ENCODE data around the gene ZNF526. TPM values are rescaled to one million over a fixed set of nuclear protein-coding genes. Genes with fewer than 3 reads are reported as not detected.

ZNF526 gene
- polyA plus RNA-seq, 3 donors = 7.6 to 9.2 (median 9.0) TPM

DNA sequence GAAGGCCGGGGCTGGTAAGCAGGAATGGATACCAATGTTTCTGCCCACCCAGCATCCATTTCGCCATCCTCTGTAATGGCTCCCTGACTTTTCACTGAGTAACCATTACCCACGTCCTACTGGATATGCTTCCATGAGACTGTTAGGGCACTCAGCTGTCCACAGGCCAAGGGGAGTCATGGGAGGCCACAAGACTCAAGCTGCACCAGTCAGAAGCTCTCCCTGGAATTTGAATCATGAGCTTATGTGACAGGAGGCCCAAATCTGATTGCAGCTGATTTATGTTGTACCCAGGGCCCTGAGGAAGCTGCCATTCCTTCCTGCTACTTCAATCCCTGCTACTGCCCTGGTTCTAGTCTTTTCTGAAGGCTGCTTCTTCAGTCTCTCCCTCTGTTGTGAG lies 31.0 kb upstream of the ZNF526 start:
- no peak for DNase-seq (ENCODE audit: extremely low read depth in 1 of 11, low read depth in 9 of 11, low spot score in 4 of 11)

DNA sequence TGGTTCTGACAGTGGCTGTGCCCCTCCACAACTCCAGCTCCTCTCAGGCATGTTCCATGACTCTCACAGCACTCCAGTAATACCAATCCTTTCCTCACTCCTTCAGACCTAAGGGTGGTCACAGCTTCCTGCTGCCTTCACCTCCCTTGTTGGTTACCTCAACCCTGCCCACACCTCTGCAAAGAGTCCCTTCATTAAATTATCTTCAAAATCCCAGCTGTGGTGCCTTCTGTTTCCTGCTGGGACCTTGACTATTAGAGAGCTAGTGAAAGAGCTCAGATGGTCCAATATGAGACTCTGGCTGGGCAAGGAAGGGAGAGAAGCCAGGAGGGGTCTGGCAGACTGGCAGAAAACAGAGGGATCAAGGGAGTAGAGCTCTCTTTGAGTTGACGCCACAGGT lies 28.8 kb upstream of the ZNF526 start:
- DNase-seq (ENCODE audit: extremely low read depth in 1 of 11, low read depth in 9 of 11, low spot score in 4 of 11) = no peak

DNA sequence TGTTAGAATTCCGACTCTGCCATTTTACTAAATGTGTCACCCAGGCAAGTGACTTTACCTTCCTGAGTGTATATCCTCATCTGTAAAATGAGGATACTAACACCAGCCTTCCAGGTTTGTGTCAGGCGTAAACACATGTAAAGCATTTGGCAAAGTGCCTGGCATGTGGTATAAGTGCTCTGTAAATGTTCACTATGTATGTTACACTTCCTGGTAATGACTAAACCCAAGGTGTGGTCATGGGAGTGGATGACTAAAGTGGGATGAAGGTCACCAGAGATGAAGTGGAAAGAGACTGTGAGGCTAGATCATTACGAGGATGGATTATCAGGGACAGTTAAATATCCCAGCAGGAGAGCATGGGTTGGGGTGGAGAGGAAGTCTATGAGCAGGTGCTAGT lies 28.3 kb upstream of the ZNF526 start:
- no peak for DNase-seq (ENCODE audit: extremely low read depth in 1 of 11, low read depth in 9 of 11, low spot score in 4 of 11)

DNA sequence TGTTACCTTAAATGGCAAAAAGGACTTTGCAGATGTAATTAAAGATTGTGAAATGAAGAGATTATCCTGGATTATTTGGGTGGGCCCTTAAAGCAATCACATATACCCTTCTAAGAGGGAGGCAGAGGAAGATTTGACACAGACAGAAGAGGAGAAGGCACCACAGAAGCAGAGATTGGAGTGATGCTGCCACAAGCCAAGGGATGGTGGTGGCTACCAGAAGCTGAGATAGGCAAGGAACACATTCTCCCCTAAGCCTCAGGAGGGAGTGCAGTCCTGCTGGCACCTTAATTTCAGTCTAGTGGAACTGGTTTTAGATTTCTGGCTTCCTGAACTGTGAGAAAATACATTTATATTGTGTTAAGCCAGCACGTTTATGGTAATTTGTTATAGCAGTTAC lies 26.8 kb upstream of the ZNF526 start:
- DNase-seq (ENCODE audit: extremely low read depth in 1 of 11, low read depth in 9 of 11, low spot score in 4 of 11) = no peak

DNA sequence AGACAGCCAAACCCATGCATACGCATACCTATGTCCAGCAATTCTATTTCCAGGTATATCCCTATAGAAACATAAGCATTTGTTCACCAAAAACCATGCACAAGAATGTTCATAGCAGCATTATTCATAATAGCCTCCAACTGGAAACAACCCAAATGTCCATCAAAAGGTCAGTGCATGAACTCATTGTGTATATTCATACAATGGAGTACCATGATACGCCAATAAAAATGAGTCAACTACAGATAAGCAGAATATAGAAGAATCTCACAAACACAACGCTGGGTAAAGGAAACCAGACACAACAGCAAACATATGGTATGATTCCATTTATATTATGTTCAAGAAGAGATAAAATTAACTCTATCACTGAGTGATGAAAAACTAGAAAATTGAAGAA lies 26.4 kb upstream of the ZNF526 start:
- DNase-seq (ENCODE audit: extremely low read depth in 1 of 11, low read depth in 9 of 11, low spot score in 4 of 11) = no peak

DNA sequence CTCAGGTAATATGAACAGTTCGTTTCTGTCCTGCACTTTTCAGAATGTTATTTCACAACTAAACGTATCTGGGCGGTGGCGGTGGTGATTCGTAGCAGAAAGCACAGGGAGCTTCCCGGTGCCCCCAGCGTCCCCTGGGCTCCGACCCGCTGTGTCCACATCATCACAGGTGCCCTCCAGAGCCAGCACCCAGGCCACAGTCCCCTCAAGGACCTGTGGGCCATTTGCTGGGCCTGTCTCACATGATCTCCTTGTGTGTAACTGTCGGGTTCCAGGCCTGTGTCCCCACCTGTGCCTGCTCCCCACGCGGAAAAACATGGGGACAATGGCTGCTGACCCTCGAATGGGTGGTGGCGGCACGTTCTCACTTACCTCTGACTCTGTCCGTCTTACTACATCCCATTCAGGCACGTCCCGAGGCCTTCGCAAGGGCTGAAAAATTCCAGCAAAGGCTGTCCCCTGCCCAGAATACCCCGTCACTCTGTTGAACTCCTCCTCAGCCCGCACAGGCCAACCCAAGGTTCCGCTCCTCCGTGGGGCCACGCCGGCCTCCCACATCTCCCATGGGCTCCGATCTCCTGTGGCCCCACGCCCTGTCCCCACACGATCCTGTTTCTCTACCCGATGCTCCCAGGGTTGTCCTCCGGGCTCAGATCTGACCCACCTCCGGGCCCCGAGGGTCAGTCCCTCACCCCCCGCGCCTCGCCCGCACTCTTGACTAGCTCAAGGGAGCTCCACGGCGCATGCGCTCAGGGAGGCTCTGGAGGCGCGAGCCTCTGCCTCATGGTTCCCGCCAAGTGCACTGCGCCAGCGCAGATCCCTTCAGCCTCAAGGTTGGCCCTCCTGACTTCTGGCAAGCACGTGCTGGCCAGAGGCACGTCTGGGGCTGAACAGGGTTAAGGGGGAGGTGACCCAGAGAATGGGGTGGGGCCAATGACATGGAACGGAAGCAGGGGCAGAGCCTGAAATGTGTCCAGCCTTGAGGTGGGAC lies 23.8 kb upstream of the ZNF526 start:
- no peak for DNase-seq (ENCODE audit: extremely low read depth in 1 of 11, low read depth in 9 of 11, low spot score in 4 of 11)

DNA sequence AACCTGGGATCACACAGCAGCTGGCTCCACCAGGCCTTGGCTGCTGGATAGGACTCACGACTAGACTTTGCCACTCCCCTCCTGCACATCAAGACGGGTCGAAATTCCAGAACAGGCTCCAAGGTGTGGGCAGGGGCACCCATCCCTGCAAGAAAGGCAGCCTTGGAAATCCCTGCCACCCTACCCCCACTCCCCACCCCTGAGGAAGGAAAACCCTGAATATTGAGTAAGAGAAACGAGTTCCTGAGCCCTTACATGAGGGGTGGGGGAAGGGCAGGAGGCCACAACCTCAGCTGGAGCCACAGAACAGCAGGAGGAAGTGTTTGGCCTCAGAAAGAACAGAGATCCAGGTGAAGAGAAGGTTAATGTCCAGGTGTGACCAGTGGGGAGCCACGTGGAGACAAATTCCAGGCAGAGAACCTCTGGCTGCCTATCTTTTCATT lies 22.7 kb upstream of the ZNF526 start:
- no peak for DNase-seq (ENCODE audit: extremely low read depth in 1 of 11, low read depth in 9 of 11, low spot score in 4 of 11)

DNA sequence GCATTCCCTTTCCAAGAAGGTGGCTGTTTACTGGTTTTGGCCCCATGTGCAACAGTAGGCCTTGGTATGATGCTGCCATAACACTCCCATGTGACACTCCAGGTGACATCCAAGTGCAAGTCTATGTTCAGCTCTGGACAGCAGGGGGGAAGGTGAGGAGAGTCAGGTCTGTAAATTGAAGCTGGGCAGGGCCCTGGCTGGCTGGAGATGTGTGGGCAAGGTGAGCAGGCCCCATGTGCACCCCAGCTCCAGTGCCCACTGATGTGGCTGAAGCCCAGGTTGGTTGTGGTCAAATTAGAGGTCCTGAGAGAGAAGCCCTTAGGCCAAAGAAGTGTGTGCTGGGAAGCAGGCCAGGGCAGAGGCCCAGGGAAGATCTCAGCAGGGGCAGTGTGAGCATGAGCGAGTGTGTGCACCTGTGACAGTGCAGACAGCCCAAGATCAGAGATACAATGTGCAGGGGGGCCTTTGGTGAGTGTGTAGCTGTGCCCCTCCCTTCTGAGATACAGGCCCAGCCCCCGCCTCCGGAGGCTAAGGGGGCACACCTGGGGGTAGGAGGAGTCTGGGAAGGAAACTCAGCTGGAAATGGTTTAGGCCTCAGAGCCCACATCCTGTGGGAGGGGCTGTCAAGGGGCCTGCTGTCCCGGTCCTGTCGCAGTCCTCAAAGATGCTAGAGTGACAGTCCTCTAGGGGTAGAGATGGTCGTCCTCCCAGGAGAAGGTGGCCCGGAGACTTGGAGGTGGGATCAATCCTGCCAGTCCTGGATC lies 21.3 kb upstream of the ZNF526 start:
- DNase-seq (ENCODE audit: extremely low read depth in 1 of 11, low read depth in 9 of 11, low spot score in 4 of 11) = no peak

DNA sequence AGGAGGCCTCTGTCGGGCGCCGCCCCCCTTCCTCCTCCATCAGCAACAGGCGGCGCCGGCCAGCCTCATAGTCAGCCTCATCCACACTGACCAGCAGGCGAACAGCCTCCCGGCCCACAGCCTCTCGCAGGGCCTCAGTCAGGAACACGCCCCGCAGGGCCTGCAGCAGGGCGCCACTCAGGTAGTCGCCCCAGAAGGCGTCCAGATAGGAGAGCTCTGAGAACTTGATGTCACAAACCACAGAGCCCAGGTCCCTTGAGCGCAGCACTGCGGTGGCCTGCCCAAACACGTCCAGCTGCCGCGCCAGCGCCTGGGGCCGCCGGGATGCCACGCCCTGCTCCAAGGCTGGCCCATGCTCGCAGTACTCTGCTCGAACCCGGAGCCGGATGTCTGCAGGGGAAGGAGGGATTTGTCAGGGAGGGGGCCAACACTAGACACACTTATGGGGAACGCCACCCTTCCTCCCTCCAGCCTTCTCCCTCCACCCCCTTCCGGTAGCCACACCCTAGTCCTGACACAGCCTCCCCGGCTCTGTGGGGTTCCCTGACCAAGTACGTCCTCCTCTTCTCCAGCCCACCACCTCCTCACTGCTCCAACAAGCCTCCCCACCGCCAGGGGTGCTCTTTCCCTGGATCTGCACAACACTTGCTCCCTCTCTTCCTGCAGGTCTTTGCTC lies 20.5 kb upstream of the ZNF526 start:
- no peak for DNase-seq (ENCODE audit: extremely low read depth in 1 of 11, low read depth in 9 of 11, low spot score in 4 of 11)

DNA sequence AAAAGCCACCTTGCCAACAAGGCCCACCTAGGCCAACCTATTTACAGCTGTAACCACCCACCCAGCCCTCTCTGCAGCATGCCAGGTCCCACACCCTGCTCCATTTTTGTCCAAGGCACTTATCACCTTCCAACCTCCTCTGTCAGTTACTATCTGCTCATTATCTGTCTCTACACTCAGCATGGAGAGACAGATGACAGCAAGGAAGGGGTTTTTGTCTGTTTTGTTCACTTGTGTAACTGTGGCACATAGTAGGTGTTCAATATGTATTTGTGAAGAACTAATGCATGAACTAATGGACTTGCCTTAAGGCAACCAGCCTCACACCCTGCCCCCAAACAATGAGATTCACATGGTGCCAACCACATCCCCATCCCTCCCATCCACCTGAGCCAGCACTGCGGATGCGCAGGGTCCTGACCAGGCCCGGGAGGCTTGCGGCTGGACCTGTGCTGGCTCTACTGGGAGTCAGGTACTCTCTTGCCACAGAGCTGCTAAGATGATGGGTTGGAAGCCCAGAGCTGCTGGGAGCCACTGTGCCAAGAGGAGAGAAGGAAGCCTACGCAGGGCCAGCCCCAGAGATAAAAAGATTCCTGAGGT lies 19.9 kb upstream of the ZNF526 start:
- no peak for DNase-seq (ENCODE audit: extremely low read depth in 1 of 11, low read depth in 9 of 11, low spot score in 4 of 11)

DNA sequence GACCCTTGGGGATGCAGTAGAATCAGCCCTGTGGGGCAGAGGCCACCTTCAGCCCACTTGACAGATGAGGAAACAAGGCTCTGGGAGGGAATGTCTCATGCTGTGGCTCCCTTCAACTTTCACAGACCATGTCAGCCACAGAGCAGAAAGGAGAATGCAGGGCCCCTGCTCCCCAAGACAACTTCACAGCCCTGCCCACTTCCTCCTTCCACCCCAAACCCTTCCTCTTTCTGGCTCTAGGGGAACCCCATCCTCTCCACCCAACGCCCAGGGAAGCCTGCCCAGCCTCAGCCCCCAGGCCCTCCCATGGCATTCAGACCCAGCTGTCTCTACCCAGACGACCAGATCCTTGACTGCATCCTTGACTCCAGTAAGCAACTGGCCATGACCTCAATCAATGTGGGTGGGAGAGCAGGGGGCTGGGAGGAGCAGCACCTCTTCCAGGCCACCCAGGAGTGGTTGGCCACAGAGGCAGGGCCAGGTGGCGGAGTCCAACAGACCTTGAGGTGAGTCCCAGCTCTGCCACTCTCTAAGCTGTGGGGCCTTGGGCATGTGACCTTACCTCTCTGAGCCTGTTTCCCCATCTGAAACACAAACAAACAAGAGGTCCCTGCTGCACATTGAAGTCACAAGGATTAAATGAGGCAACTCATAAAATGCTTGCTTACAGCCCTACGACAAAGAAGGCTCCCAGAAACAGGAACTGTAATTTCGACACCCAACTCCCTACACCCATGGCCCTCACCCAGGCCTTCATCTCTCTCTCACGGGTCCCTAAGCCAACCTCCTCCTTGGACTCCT lies 18.4 kb upstream of the ZNF526 start:
- no peak for DNase-seq (ENCODE audit: extremely low read depth in 1 of 11, low read depth in 9 of 11, low spot score in 4 of 11)

DNA sequence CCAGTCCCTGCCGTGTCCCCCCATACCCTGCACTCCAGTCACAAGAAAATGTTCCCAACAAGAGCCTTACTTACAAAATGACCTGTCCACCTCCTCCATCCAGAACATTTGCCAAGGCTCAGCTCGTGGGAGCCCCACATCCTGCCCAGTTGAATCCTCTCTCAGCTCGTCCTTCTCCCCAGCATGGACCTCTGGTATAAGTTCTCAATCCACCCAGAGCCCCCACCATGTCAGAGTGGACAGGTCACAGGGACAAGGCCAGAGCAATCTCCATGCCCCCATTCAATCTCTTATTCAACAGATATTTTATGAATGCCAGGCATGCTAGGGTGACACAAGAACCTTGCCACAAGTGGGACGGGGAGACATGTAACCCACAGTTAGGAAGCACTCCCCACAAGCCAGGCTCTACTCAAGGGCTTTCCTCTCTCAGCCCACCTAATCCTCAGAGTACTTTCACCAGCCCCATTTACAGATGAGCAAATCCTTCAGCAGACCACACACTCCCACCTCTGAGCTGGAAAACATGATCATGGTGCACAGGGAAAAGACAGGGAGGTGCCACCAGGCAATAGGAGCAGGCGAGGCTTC lies 17.7 kb upstream of the ZNF526 start:
- DNase-seq (ENCODE audit: extremely low read depth in 1 of 11, low read depth in 9 of 11, low spot score in 4 of 11) = no peak

DNA sequence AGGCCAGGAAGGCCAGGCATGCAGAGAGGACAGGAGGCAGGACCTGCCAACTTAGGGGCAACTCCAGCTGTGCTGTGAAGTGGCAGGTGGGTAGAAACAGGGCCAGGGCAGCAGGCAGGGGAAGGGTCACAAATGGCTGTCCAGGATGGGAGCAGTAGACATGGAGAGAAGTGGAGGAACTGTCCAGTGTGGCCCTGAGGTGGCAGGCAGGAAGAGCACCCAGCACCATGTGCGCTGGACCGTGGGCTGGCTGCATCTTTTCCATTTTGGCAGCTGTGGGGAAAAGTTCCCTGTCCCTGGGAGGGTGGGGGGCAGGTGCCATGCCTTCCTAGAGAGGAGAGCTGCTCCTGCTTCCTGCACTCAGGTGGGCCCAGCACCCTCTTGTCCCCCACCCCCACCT lies 16.4 kb upstream of the ZNF526 start:
- DNase-seq (ENCODE audit: extremely low read depth in 1 of 11, low read depth in 9 of 11, low spot score in 4 of 11) = no peak

DNA sequence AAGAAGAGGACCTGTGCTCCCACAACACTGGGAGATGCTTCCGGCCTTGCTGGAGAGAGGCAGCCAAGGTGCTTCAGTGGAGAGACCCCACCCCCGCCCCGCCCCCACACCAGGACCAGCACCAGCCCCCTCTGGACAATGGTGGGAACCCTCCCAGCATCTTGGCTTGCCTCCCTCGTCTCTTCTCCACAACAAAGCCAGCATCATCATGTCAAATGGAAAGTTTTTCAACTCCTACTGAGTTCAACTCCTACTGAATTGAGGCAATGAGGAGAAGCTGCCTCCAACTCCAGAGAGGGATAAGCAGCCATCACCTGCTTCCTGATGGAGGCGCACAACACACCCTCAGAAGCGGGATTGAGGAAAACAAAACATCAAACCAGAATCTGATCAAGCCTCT lies 15.4 kb upstream of the ZNF526 start:
- DNase-seq (ENCODE audit: extremely low read depth in 1 of 11, low read depth in 9 of 11, low spot score in 4 of 11) = no peak

DNA sequence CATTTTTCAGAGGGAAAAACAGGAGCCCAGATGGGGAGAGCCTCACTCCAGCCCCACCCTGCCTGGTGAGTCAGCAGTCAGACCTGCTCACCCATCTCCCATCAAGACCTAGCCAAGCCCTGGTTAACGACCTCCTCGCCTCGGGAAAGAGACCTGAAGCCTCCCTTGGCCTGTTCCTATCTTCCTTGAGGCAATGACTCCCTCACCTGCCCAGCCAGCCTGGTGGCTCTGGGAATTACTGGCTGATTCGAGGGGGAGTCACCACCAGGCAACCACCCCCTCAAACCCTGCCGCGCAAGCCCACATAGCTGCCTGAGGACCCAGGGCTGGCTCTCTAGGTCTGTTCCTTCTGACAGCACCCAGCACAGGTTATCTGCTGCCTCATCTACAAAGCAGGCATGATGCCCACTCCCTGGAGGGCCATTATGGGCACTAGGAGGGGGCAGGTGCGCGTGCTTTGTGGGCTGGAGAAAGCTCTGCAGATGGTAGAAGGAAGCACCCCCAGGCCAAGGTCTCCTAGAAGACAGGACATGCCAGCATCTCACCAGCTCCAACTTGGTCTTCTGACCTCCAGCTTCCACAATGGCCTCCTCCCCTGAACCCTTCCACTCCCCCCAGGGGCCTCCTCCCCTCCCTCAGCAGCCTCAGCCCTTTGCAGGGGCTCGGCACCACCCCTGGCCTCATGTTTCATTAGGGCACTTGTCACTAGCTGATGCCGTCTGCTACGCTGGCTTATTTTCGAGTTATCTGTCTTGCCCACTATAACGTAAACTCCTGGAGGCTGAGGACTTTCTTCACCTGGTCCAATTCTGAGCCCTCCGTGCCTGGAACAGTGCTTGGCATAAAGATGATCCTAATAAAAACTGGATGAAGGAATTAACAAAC lies 13.0 kb upstream of the ZNF526 start:
- DNase-seq (ENCODE audit: extremely low read depth in 1 of 11, low read depth in 9 of 11, low spot score in 4 of 11) = no peak

DNA sequence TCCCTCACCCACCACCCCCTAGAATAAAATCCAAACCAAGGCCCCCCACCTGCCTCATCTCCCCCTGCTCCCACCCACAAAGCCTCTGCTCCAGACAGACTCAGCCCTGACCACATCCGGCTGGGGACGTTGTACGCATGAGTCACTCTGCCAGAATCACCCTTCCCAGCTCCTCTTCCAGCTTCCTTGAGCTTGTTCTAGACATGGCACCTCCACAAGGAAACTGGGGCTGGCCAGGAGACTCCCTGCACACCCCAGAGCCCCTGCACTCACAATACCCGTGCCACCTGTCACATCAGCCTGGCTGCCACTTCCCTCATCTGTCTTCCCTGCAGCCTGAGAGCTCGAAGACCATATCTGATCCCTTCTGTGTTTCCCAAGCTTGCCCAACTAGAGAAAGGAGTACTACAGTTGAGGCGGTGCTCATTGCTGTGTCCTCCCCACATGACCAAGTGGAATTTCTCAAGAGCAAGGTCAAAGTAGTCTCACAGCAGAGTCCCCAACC lies 12.3 kb upstream of the ZNF526 start:
- no peak for DNase-seq (ENCODE audit: extremely low read depth in 1 of 11, low read depth in 9 of 11, low spot score in 4 of 11)

DNA sequence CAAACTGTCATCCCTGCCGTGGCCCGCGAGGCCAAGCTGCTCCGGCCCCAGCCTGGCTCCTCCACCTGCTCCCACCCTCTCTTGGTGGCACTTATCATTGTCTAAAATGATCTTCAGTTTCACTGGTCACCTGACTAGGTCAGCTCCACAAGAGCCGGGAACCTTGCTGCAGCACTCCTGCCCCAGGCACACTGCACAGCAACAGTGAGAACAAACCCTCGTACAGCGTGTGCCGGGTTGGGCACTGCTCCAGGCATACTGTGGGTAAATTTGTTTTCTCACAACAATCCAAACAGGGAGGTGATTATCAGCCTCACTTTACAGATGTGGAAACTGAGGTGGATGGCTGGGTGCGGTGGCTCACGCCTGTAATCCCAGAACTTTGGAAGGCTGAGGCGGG lies 11.5 kb upstream of the ZNF526 start:
- no peak for DNase-seq (ENCODE audit: extremely low read depth in 1 of 11, low read depth in 9 of 11, low spot score in 4 of 11)

Data from renal cortex interstitium (tissue), 11 donors.